Hepatic stellate cell (primary cell): ENCODE results near the gene CBX6.
A peak's percentile ranks its signal among the peaks of the same experiment; 100 is the strongest.

Source experiments
- DNase-seq: peaks from one replicate; pipeline ENCODE4 v3.0.0; 2011; ENCODE audit warnings: low spot score

The CBX6 gene

GRCh38 chr22:38840129-38840528 lies 31.9 kb downstream of the CBX6 start:
- DNase-seq, result no peak

DNA sequence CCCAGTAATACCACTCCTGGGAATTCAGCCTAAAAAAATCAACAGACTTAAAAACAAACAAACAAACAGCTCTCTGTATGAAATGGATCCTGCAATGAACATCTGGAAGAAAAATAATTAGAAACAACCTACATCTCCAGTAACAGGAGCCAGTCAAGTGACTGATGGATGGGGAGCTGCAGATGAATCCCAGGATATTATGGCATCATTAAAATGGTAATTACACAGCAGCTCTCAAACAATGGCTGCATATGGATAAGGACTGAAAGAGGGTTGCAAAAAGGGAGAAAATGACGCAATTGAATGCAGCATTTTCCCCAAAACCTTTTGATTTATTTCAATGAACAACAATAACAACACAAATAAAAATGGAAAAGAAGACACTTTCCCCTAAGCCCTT lies 32.3 kb downstream of the CBX6 start:
- DNase-seq, result no peak

GRCh38 chr22:38837414-38837928 lies 34.5 kb downstream of the CBX6 start:
- no peak for DNase-seq

- no peak for DNase-seq
Measured at GRCh38 chr22:38835888-38836301, 36.1 kb downstream of the CBX6 start.

- DNase-seq, result no peak
Measured at GRCh38 chr22:38834991-38835390, 37.0 kb downstream of the CBX6 start.

DNA sequence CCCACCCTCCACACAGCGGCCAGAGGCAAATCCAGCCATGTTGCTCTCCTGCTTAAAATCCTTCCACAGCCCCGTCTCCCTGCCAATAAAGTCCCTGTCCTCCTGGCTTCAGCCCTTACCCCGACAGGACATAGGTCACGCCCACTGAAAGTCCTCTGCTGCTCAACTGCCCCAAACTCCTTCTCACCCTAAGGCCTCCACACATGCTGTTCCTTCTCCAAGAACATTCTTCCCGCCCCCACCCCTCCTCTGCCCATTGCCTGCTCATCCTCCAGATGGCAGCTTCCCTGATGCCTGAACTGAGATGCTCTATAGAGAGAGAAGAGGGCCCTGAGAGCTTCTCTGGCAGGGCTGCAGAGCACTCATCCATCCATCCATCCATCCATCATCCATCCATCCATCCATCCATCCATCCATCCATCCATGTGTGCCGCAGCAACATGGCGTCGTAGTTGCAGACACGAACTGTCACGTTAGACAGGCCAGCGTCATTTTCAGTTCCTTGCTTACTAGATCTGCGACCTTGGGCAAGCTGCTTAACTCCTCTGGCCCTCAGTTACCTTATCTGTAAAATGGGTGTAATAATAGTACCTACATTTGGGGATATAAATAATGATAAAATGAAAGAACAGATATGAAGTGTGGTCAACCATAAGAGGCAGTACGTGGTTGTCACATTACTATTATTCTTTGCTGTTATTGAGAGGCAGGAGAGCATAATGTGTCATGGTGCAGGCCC lies 37.6 kb downstream of the CBX6 start:
- no peak for DNase-seq

DNA sequence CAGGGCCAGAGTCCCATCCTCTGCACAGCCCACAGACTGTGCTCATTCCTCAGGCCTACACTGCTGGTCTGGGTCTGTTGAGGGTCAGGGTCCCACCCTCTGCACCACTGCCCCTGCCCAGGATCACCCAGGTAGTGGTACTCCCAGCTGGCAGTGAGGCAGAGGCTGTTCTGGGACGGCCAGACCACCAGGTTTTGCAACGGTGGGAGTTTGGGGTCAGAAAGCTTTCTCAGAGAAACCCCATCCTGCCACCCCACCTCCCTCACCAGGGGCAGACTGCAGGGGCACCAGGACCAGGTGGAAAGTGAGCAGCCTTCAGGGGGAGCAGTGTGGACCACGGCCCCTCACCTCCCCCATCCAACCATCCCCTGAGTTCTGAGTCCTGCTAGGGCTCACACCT lies 39.0 kb downstream of the CBX6 start:
- DNase-seq, result no peak

GRCh38 chr22:38832005-38832978 lies 39.7 kb downstream of the CBX6 start:
- DNase-seq, result no peak

DNA sequence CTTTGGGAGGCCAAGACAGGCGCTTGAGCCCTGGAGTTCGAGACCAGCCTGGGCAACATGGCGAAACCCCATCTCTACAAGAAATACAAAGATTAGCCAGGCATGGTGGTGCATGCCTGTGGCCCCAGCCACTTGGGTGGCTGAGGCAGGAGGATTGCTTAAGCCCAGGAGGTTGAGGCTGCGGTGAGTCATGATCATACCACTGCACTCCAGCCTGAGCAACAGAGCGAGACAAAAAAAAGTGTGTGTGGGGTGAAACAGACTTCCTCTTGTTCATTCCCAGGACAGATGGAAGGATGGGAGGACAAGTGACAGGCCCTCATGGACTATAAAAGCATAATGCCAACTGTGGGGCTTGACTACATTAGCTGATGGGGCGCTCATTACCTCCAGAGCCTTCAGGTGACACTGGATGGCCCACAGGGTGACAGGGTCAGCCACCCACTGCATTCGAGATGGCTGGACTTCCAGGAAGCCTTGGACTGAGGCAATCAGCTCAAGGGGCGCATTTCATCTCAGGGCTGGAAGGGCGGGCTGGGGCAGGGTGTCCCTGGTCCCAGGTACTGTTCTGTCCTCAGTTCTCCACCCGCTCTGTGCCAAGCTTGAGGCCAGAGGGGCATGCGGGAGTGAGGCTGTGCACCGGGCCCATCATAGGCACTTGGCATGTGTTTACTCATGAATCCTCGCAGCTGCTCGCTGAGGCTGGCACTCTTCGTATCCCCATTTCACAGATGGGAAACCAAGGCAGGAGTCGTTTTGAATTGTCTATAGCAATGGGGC lies 40.7 kb downstream of the CBX6 start:
- DNase-seq, result no peak

GRCh38 chr22:38830845-38831108 lies 41.2 kb downstream of the CBX6 start:
- DNase-seq, result no peak

- no peak for DNase-seq
Measured at GRCh38 chr22:38830026-38830844, 41.8 kb downstream of the CBX6 start.

DNA sequence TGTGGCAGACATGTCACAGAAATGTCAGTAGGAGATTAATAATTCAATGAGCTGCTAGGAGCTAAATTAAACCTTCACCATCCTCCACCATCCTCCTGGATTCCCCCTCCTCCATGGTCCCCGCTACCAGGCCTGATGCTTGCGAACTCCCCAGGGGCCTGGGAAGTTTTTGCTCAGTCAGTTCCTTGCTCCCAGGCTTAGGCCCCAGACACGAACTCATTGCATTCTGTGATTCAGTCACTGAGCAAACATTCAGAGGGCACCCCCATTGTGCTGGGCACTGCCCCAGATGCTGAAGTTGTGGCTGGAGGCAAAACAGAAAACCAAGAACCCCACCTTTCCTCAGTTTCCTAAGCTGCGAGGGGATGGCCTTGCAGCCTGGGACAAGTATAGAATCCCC lies 42.5 kb downstream of the CBX6 start:
- no peak for DNase-seq

GRCh38 chr22:38828616-38829205 lies 43.3 kb downstream of the CBX6 start:
- no peak for DNase-seq

GRCh38 chr22:38828191-38828590 lies 43.8 kb downstream of the CBX6 start:
- no peak for DNase-seq

GRCh38 chr22:38827510-38827909 lies 44.5 kb downstream of the CBX6 start:
- DNase-seq, result no peak

GRCh38 chr22:38826801-38827200 lies 45.2 kb downstream of the CBX6 start:
- no peak for DNase-seq

GRCh38 chr22:38826386-38826785 lies 45.6 kb downstream of the CBX6 start:
- DNase-seq, result no peak

DNA sequence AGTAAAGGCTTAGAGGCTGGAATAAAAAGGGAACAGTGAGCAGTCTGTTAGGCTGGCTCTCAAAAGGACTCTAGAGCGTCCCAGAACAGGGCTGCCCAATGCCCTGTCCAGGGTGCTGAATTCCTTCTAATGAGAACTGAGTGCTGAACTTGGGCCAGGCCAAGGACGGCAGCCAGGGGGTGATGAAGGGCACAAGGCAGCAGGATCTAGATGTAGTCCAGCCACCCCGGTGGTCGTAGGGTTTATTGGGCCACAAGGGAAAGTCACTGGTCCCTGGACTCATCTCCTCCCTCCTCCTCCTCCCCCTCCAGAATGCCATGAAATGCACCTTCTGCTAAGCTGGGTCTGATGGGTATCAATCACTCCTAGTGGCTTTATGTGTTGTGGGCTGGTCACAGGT lies 47.4 kb downstream of the CBX6 start:
- DNase-seq, result peak; percentile 76

DNA sequence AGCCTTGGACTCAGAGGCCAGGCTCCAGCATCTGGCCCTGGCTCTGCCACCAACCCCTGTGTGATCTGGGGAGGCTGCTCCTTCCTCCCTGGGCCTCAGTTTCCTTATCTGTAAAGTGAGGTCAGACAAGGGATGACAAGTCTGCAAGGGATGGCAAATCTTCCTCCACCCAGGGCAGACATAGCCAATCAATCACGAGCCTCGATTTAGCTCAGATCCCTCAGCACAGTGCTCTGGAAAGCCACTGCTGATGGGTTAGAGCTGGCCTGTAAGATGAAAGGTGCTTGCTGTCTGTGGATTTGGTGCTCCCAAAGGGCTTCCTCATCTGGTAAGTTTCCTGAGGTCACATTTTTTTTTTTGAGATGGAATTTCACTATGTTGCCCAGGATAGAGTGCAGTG lies 48.4 kb downstream of the CBX6 start:
- DNase-seq, result no peak

- no peak for DNase-seq
Measured at GRCh38 chr22:38823076-38823475, 48.9 kb downstream of the CBX6 start.

- DNase-seq, result no peak
Measured at GRCh38 chr22:38820020-38820419, 52.0 kb downstream of the CBX6 start.
